Fibroblast of the aortic adventitia (primary cell): ENCODE measurements around the gene MYL4. TPM values are rescaled to one million over a fixed set of nuclear protein-coding genes. Genes with fewer than 3 reads are reported as not detected.
A peak's percentile ranks its signal among the peaks of the same experiment; 100 is the strongest.
"Not testable (repeated sequence)": the region's sequence is repeated elsewhere in the genome, so short reads cannot be mapped to it uniquely, and the experiment has no call there.

ENCODE experiments used
- DNase-seq: peaks from one replicate; pipeline ENCODE4 v3.0.0-alpha.2; 2010; ENCODE audit warnings: low read depth
- H3K4me3 ChIP-seq: 2 replicates; pipeline ENCODE4 v1.5.1; 2011; ENCODE audit warnings: low read depth, mild to moderate bottlenecking, control low read depth, low read length, moderate library complexity
- CTCF ChIP-seq: IDR thresholded peaks from 2 replicates; pipeline ENCODE4 v1.5.1; 2011; ENCODE audit warnings: mild to moderate bottlenecking, low read length, control low read depth, inconsistent platforms; ENCODE audit not compliant: insufficient read depth
- total RNA-seq: library from RNA; depleted of rRNA; stranded (reverse); fragments of >200 nt; gene quantifications from 2 replicates; pipeline ENCODE4 v1.2.3, GENCODE V29; 2012; ENCODE audit warnings: low replicate concordance

Gene MYL4
- total RNA-seq, 1 donor = not detected

GRCh38 chr17:47172696-47173565, 36.2 kb upstream of the MYL4 start:
- TF ChIP-seq CTCF = no peak
- DNase-seq = peak; percentile 6
- H3K4me3 ChIP-seq = no peak overlapping the region

- DNase-seq = not testable (repeated sequence)
Measured at GRCh38 chr17:47174823-47175222, 34.3 kb upstream of the MYL4 start.

GRCh38 chr17:47176389-47176826, 32.7 kb upstream of the MYL4 start:
- no peak overlapping the region for H3K4me3 ChIP-seq
- DNase-seq = no peak
- TF ChIP-seq CTCF = no peak

More at GRCh38 chr17:47174823-47175222, 34.3 kb upstream of the MYL4 start:
- not testable (repeated sequence) for H3K4me3 ChIP-seq

- H3K4me3 ChIP-seq = no peak overlapping the region
- no peak for DNase-seq
- no peak for TF ChIP-seq CTCF
Measured at GRCh38 chr17:47177261-47177660, 31.9 kb upstream of the MYL4 start.

GRCh38 chr17:47179141-47179540, 30.0 kb upstream of the MYL4 start:
- no peak for DNase-seq
- no peak overlapping the region for H3K4me3 ChIP-seq
- TF ChIP-seq CTCF = no peak

- H3K4me3 ChIP-seq = no peak overlapping the region
- no peak for TF ChIP-seq CTCF
- no peak for DNase-seq
Measured at GRCh38 chr17:47180337-47180736, 28.8 kb upstream of the MYL4 start.

GRCh38 chr17:47180988-47181387, 28.2 kb upstream of the MYL4 start:
- H3K4me3 ChIP-seq, DNase-seq: not testable (repeated sequence)

GRCh38 chr17:47184681-47185080, 24.5 kb upstream of the MYL4 start:
- H3K4me3 ChIP-seq = peak overlapping the region; percentile 3
- peak; percentile 67 for DNase-seq
- no peak for TF ChIP-seq CTCF
